Measurements from ENCODE around the gene CD59. TPM values are rescaled to one million over a fixed set of nuclear protein-coding genes. Genes with fewer than 3 reads are reported as not detected.

Gene CD59
- total and polyA plus RNA-seq, 2 experiments from 2014 or later: 298 to 346 TPM

- no peak overlapping the region for H3K4me3 ChIP-seq
- no peaks in the 10 kb centered on the region for H3K9me3 ChIP-seq (ENCODE audit: low read depth)
- TF ChIP-seq EZH2 (IDR thresholded peaks at IDR 0.05; ENCODE audit: borderline replicate concordance) (no peak), CTCF (IDR thresholded peaks at IDR 0.05; ENCODE audit: poor library complexity) (peak; percentile 40)
- H3K27ac ChIP-seq: no peak overlapping the region
- DNase-seq (ENCODE audit: low spot score): no peak
- peaks cover 42% of the 10 kb centered on the region for H3K79me2 ChIP-seq
- no peak overlapping the region for H3K4me2 ChIP-seq
- H4K20me1 ChIP-seq (ENCODE audit: insufficient read depth, poor library complexity, severe bottlenecking): peaks cover 14% of the 10 kb centered on the region
- H2AFZ ChIP-seq: no peak overlapping the region
- 83% methylated on average over 2 of the region's 2 CpGs for WGBS (ENCODE audit: low lambda C conversion rate, missing lambda C conversion rate)
- H3K9me2 ChIP-seq (replicated peaks; ENCODE audit: insufficient read depth): no peaks in the 10 kb centered on the region
- H3K36me3 ChIP-seq (replicated peaks; ENCODE audit: insufficient read depth, low read depth): no peaks in the 10 kb centered on the region
- peaks cover 29% of the 10 kb centered on the region for H3K4me1 ChIP-seq (ENCODE audit: insufficient read depth)
- no peaks in the 10 kb centered on the region for H3K27me3 ChIP-seq
Observed at GRCh38 chr11:33716243-33716642, 20.0 kb downstream of the CD59 start.

- TF ChIP-seq EZH2 (IDR thresholded peaks at IDR 0.05; ENCODE audit: borderline replicate concordance) (no peak), CTCF (IDR thresholded peaks at IDR 0.05; ENCODE audit: poor library complexity) (no peak), EZH2phosphoT487 (IDR thresholded peaks at IDR 0.05; ENCODE audit: low read depth, severe bottlenecking, unreplicated experiment) (no peak)
- H3K27me3 ChIP-seq: no peaks in the 10 kb centered on the region
- peaks cover 27% of the 10 kb centered on the region for H3K79me2 ChIP-seq
- DNase-seq (ENCODE audit: low spot score): no peak
- no peak overlapping the region for H2AFZ ChIP-seq
- peak overlapping the region; percentile 54 for H3K27ac ChIP-seq
- no peak overlapping the region for H3K4me3 ChIP-seq
- H3K36me3 ChIP-seq (replicated peaks; ENCODE audit: insufficient read depth, low read depth): no peaks in the 10 kb centered on the region
- H3K9me3 ChIP-seq (ENCODE audit: low read depth): no peaks in the 10 kb centered on the region
- H4K20me1 ChIP-seq (ENCODE audit: insufficient read depth, poor library complexity, severe bottlenecking): peaks cover 12% of the 10 kb centered on the region
- H3K4me1 ChIP-seq (ENCODE audit: insufficient read depth): peaks cover 29% of the 10 kb centered on the region
- WGBS (ENCODE audit: low lambda C conversion rate, missing lambda C conversion rate): 71% methylated on average over 4 of the region's 4 CpGs
- H3K9me2 ChIP-seq (replicated peaks; ENCODE audit: insufficient read depth): no peaks in the 10 kb centered on the region
- H3K4me2 ChIP-seq: no peak overlapping the region
Observed at GRCh38 chr11:33713856-33714398, 22.3 kb downstream of the CD59 start.

- H3K9me3 ChIP-seq (ENCODE audit: low read depth): no peaks in the 10 kb centered on the region
- no peaks in the 10 kb centered on the region for H3K27me3 ChIP-seq
- 67% methylated on average over 5 of the region's 5 CpGs for WGBS (ENCODE audit: low lambda C conversion rate, missing lambda C conversion rate)
- H3K36me3 ChIP-seq (replicated peaks; ENCODE audit: insufficient read depth, low read depth): no peaks in the 10 kb centered on the region
- peak overlapping the region; percentile 54 for H3K27ac ChIP-seq
- no peaks in the 10 kb centered on the region for H3K9me2 ChIP-seq (replicated peaks; ENCODE audit: insufficient read depth)
- no peak for DNase-seq (ENCODE audit: low spot score)
- TF ChIP-seq CTCF (IDR thresholded peaks at IDR 0.05; ENCODE audit: poor library complexity) (no peak), EZH2phosphoT487 (IDR thresholded peaks at IDR 0.05; ENCODE audit: low read depth, severe bottlenecking, unreplicated experiment) (no peak), EZH2 (IDR thresholded peaks at IDR 0.05; ENCODE audit: borderline replicate concordance) (no peak)
- peaks cover 24% of the 10 kb centered on the region for H3K79me2 ChIP-seq
- H2AFZ ChIP-seq: no peak overlapping the region
- H4K20me1 ChIP-seq (ENCODE audit: insufficient read depth, poor library complexity, severe bottlenecking): peaks cover 12% of the 10 kb centered on the region
- no peak overlapping the region for H3K4me3 ChIP-seq
- H3K4me1 ChIP-seq (ENCODE audit: insufficient read depth): peaks cover 29% of the 10 kb centered on the region
- no peak overlapping the region for H3K4me2 ChIP-seq
Observed at GRCh38 chr11:33713151-33713855, 22.9 kb downstream of the CD59 start.
